Cardiac fibroblast (primary cell): ENCODE results near the gene PRKN.

ENCODE experiments used
- DNase-seq, 2 donors: peaks; one replicate each; pipeline versions ENCODE4 v3.0.0 to v3.0.0-alpha.2; 2010; ENCODE audit warnings: low read depth in 2 of 2
- H3K4me3 ChIP-seq, 2 donors: replicated peaks in 1 of 2; 1 replicate in 1 of 2; 2 replicates in 1 of 2; pipeline ENCODE4 v1.5.1; 2011; ENCODE audit warnings: low read depth in 2 of 2, low read length in 2 of 2, mild to moderate bottlenecking in 2 of 2, moderate library complexity in 1 of 2
- CTCF ChIP-seq: IDR thresholded peaks from one replicate; pipeline ENCODE4 v1.5.1; 2011; ENCODE audit warnings: low read depth, mild to moderate bottlenecking, low read length, inconsistent platforms

The PRKN gene

GRCh38 chr6:162292915-162293314, 434.7 kb downstream of the PRKN start:
- DNase-seq, result no peak
- TF ChIP-seq CTCF, result no peak
- H3K4me3 ChIP-seq, result no peak overlapping the region

- no peak for TF ChIP-seq CTCF
- DNase-seq, result no peak
- no peak overlapping the region for H3K4me3 ChIP-seq
These were observed 436.6 kb downstream of the PRKN start for GRCh38 chr6:162290846-162291465.

- H3K4me3 ChIP-seq, result no peak overlapping the region
- TF ChIP-seq CTCF, result no peak
- no peak for DNase-seq
These were observed 437.6 kb downstream of the PRKN start for GRCh38 chr6:162289972-162290371.

GRCh38 chr6:162273986-162274385, 453.6 kb downstream of the PRKN start:
- no peak for TF ChIP-seq CTCF
- no peak for DNase-seq
- H3K4me3 ChIP-seq, result no peak overlapping the region

- DNase-seq, result no peak
- TF ChIP-seq CTCF, result no peak
- H3K4me3 ChIP-seq, result no peak overlapping the region
These were observed 455.6 kb downstream of the PRKN start for GRCh38 chr6:162271922-162272321.

GRCh38 chr6:162270966-162271365, 456.6 kb downstream of the PRKN start:
- no peak for TF ChIP-seq CTCF
- no peak overlapping the region for H3K4me3 ChIP-seq
- no peak for DNase-seq

- H3K4me3 ChIP-seq, result no peak overlapping the region
- DNase-seq, result no peak
- no peak for TF ChIP-seq CTCF
These were observed 459.9 kb downstream of the PRKN start for GRCh38 chr6:162267641-162268040.
